IPS-NIHi7 (cell line): ENCODE data around the gene TNIK.

Experiments used
- DNase-seq: peaks from one replicate; pipeline ENCODE4 v3.0.0; 2012; ENCODE audit warnings: mixed read lengths; ENCODE audit errors: extremely low spot score

Gene TNIK

GRCh38 chr3:171165983-171166382 is 294.2 kb downstream of the TNIK start:
- DNase-seq: no peak

- peak; percentile 33 for DNase-seq
These were observed 294.7 kb downstream of the TNIK start for GRCh38 chr3:171165499-171165921.

GRCh38 chr3:171164067-171164465 is 296.1 kb downstream of the TNIK start:
- DNase-seq: no peak

- DNase-seq: peak; percentile 40
These were observed 296.8 kb downstream of the TNIK start for GRCh38 chr3:171163101-171164066.

- DNase-seq: no peak
These were observed 299.9 kb downstream of the TNIK start for GRCh38 chr3:171160325-171160724.

GRCh38 chr3:171159822-171160157 is 300.4 kb downstream of the TNIK start:
- no peak for DNase-seq

GRCh38 chr3:171159024-171159821 is 301.0 kb downstream of the TNIK start:
- DNase-seq: no peak

GRCh38 chr3:171157980-171158379 is 302.2 kb downstream of the TNIK start:
- DNase-seq: no peak

- peak; percentile 48 for DNase-seq
These were observed 302.9 kb downstream of the TNIK start for GRCh38 chr3:171157286-171157685.

GRCh38 chr3:171156401-171157010 is 303.7 kb downstream of the TNIK start:
- no peak for DNase-seq

- DNase-seq: no peak
These were observed 305.0 kb downstream of the TNIK start for GRCh38 chr3:171155122-171155700.

- DNase-seq: no peak
These were observed 309.3 kb downstream of the TNIK start for GRCh38 chr3:171150945-171151344.

- DNase-seq: no peak
These were observed 310.6 kb downstream of the TNIK start for GRCh38 chr3:171149526-171150116.

- no peak for DNase-seq
These were observed 314.4 kb downstream of the TNIK start for GRCh38 chr3:171145798-171146197.

GRCh38 chr3:171142985-171143384 is 317.2 kb downstream of the TNIK start:
- no peak for DNase-seq

- no peak for DNase-seq
These were observed 320.0 kb downstream of the TNIK start for GRCh38 chr3:171140246-171140645.

- no peak for DNase-seq
These were observed 322.2 kb downstream of the TNIK start for GRCh38 chr3:171138027-171138426.

GRCh38 chr3:171135549-171135948 is 324.7 kb downstream of the TNIK start:
- no peak for DNase-seq

- no peak for DNase-seq
These were observed 326.2 kb downstream of the TNIK start for GRCh38 chr3:171133796-171134569.

- DNase-seq: no peak
These were observed 326.9 kb downstream of the TNIK start for GRCh38 chr3:171133337-171133736.

- no peak for DNase-seq
These were observed 327.3 kb downstream of the TNIK start for GRCh38 chr3:171132873-171133272.
